GM12874 (cell line): Measurements from ENCODE around the gene FLT4.

Source experiments
- CTCF ChIP-seq: IDR thresholded peaks from 2 replicates; pipeline ENCODE4 v1.5.1; 2011; ENCODE audit warnings: low read depth, mild to moderate bottlenecking, control low read depth, low read length, moderate library complexity; ENCODE audit not compliant: insufficient read depth

The FLT4 gene

GRCh38 chr5:180625791-180626660 lies 23.4 kb downstream of the FLT4 start:
- TF ChIP-seq CTCF, result no peak

DNA sequence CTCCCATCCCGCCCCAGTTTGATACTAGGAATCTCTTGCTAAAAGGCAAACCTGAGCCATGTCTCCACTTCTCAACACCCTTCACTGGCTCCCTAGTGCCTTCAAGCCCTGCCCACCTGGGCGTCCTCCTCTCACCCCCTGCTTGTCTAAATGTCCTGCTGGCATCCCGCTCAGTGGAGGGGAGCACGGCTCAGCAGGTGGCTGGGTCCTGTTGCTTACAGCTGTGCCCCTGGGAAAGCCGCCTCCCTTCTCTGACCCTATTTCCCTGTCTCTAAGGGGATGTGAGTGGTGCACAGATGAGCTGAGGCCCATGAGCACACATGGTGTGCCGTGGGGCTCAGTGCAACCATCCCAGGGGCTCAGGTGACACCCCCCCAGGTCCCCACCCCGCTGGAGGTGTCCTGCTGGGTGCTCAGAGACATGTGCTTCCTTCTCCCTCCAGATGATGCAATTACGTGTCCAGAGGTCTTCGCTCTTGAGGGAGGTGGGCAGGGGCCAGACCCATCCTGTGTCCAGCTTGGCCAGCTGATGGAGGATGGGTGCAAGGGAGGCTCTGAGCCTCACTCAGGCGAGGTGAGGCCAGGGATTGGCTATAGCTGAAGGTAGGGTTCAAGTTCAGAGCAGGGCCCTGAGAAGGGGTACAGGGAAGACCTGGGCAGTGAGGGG lies 24.1 kb downstream of the FLT4 start:
- no peak for TF ChIP-seq CTCF

GRCh38 chr5:180624587-180624986 lies 24.8 kb downstream of the FLT4 start:
- no peak for TF ChIP-seq CTCF

- no peak for TF ChIP-seq CTCF
These were observed 25.6 kb downstream of the FLT4 start for GRCh38 chr5:180623844-180624243.

GRCh38 chr5:180623411-180623834 lies 26.0 kb downstream of the FLT4 start:
- no peak for TF ChIP-seq CTCF

DNA sequence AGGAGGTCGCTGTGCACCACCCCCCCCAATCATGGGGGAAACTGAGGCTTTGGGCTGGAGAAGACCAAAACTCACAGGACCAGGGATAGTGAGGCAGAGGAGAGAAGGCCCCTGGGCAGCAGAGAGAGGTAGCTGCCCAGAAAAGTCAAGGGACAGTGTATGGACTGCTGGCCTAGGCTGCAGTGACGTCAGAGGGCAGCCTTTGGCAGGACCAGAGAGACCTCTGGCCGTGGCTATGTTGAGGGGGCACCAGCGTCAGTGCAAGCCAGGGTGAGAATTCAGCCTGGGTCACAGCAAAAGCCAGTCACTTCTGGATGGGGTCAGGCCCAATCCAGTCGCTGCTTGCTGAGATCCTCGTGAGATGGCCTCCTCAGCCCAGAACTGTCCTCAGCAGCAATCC lies 26.5 kb downstream of the FLT4 start:
- no peak for TF ChIP-seq CTCF

GRCh38 chr5:180621311-180621710 lies 28.1 kb downstream of the FLT4 start:
- TF ChIP-seq CTCF, result no peak
